ENCODE data around the gene WDR17. TPM values are rescaled to one million over a fixed set of nuclear protein-coding genes. Genes with fewer than 3 reads are reported as not detected.
"Not testable (repeated sequence)": the region's sequence is repeated elsewhere in the genome, so short reads cannot be mapped to it uniquely, and the experiment has no call there.

Gene WDR17
- total RNA-seq, 6 experiments from 2014 or later, result 0.12 to 0.49 (median 0.18) TPM; not detected in 1

GRCh38 chr4:176205299-176205698 lies 139.7 kb downstream of the WDR17 start:
- ATAC-seq (no peak), DNase-seq (no peak)
- H3K9me3 ChIP-seq, result no peaks in the 10 kb centered on the region
- no peaks in the 10 kb centered on the region for H3K36me3 ChIP-seq
- WGBS (ENCODE audit: insufficient coverage, low coverage, low lambda C conversion rate, missing lambda C conversion rate), result 31% methylated on average over 2 of the region's 4 CpGs
- no peak overlapping the region for H3K27ac ChIP-seq
- no peak overlapping the region for H3K4me3 ChIP-seq
- intact Hi-C loops (cut with DNase I), result no loop called here
- TF ChIP-seq, protein P1, sequence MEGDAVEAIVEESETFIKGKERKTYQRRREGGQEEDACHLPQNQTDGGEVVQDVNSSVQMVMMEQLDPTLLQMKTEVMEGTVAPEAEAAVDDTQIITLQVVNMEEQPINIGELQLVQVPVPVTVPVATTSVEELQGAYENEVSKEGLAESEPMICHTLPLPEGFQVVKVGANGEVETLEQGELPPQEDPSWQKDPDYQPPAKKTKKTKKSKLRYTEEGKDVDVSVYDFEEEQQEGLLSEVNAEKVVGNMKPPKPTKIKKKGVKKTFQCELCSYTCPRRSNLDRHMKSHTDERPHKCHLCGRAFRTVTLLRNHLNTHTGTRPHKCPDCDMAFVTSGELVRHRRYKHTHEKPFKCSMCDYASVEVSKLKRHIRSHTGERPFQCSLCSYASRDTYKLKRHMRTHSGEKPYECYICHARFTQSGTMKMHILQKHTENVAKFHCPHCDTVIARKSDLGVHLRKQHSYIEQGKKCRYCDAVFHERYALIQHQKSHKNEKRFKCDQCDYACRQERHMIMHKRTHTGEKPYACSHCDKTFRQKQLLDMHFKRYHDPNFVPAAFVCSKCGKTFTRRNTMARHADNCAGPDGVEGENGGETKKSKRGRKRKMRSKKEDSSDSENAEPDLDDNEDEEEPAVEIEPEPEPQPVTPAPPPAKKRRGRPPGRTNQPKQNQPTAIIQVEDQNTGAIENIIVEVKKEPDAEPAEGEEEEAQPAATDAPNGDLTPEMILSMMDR (IDR thresholded peaks at IDR 0.05), result no peak
- no peak for TF ChIP-seq POLR2A (IDR thresholded peaks at IDR 0.05)
- H3K27me3 ChIP-seq, result no peaks in the 10 kb centered on the region
- H3K4me1 ChIP-seq, result no peaks in the 10 kb centered on the region

DNA sequence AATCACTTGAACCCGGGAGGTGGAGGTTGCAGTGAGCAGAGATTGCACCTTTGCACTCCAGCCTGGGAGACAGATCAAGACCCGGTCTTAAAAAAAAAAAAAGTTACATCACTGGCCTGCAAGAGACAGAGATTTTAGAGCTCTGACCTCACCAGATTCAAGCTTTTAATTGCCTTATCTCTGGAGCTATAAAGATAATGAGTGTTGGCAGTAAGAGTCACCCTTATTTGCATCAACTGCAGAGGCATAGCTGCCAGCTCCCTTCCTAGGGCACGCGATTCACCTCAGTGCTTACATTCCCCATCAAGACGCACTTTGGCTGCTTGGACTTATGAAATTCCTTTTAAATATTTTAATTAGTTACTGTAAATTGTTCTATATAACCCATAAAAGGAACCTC lies 142.2 kb downstream of the WDR17 start:
- DNase-seq (no peak), ATAC-seq (no peak)
- no peaks in the 10 kb centered on the region for H3K27me3 ChIP-seq
- no peaks in the 10 kb centered on the region for H3K36me3 ChIP-seq
- no peaks in the 10 kb centered on the region for H3K4me1 ChIP-seq
- intact Hi-C loops (cut with DNase I), result no loop called here
- no peak overlapping the region for H3K27ac ChIP-seq
- H3K4me3 ChIP-seq, result no peak overlapping the region
- TF ChIP-seq POLR2A (IDR thresholded peaks at IDR 0.05), result no peak
- WGBS (ENCODE audit: insufficient coverage, low coverage, low lambda C conversion rate, missing lambda C conversion rate), result 82% methylated on average over 5 of the region's 5 CpGs
- no peaks in the 10 kb centered on the region for H3K9me3 ChIP-seq

DNA sequence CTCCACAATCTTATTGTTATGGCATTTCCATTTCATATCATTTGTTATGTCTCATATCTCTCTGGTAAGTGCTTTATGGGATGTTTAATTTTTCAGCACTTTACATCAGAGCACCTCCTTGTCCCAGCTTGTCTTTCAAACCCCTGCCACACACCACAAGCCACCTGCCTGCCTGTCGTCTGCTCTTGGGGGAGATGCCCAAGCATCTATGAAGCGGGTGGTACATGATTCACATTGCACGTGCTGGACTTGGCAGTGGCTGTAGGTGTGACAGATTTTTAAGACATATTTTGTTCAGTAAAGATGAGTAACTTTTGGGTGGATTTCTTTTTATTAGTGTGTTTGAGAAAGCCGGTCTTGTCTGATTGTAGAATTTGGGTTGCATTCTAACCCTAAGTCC lies 143.9 kb downstream of the WDR17 start:
- no peak overlapping the region for H3K27ac ChIP-seq
- no peak for ATAC-seq
- H3K9me3 ChIP-seq, result no peaks in the 10 kb centered on the region
- WGBS (ENCODE audit: insufficient coverage, low coverage, low lambda C conversion rate, missing lambda C conversion rate), result 64% methylated on average over 4 of the region's 4 CpGs
- DNase-seq, result no peak
- H3K4me1 ChIP-seq, result no peaks in the 10 kb centered on the region
- no peak for TF ChIP-seq POLR2A (IDR thresholded peaks at IDR 0.05)
- TF ChIP-seq, protein P1 (IDR thresholded peaks at IDR 0.05), result no peak
- no peaks in the 10 kb centered on the region for H3K27me3 ChIP-seq
- H3K4me3 ChIP-seq, result no peak overlapping the region
- no peaks in the 10 kb centered on the region for H3K36me3 ChIP-seq
- intact Hi-C loops (cut with DNase I), result no loop called here

DNA sequence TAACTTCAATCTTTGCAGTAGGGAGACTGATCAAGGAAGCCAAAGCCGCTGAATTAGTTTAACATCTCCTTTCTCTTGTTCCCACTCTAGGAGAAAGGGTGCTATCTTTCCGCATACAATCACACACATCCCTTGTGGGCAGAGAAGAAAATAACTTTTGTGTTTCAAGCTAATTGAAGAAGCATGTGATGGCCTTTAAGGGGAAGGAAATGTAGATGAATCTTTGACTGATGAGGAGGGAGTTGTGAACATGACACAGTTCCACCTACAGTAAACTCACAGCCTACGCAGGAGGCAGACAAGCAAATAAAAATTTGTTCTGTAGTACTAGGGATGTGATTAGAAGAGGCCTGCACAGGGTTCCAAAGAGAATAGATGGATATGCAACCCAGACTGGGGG lies 144.5 kb downstream of the WDR17 start:
- Histone ChIP-seq H3K27me3 (no peaks in the 10 kb centered on the region), H3K36me3 (no peaks in the 10 kb centered on the region), H3K4me3 (no peak overlapping the region), H3K4me1 (no peaks in the 10 kb centered on the region), H3K27ac (no peak overlapping the region), H3K9me3 (no peaks in the 10 kb centered on the region)
- 48% methylated on average over 3 of the region's 3 CpGs for whole genome bisulfite sequencing (ENCODE audit: insufficient coverage, low coverage, low lambda C conversion rate, missing lambda C conversion rate)
- intact Hi-C loops (cut with DNase I), result no loop called here
- TF ChIP-seq, protein P1 (IDR thresholded peaks at IDR 0.05), result no peak
- no peak for TF ChIP-seq POLR2A (IDR thresholded peaks at IDR 0.05)
- no peak for DNase-seq
- ATAC-seq, result no peak

- H3K4me3 ChIP-seq, result no peak overlapping the region
- no peak overlapping the region for H3K27ac ChIP-seq
- no peaks in the 10 kb centered on the region for H3K9me3 ChIP-seq
- intact Hi-C loops (cut with DNase I), result no loop called here
- DNase-seq (no peak), ATAC-seq (no peak)
- no peaks in the 10 kb centered on the region for H3K36me3 ChIP-seq
- H3K27me3 ChIP-seq, result no peaks in the 10 kb centered on the region
- 51% methylated on average over 7 of the region's 7 CpGs for WGBS (ENCODE audit: insufficient coverage, low coverage, low lambda C conversion rate, missing lambda C conversion rate)
- H3K4me1 ChIP-seq, result no peaks in the 10 kb centered on the region
- no peak for TF ChIP-seq POLR2A (IDR thresholded peaks at IDR 0.05)
- TF ChIP-seq, protein P1 (IDR thresholded peaks at IDR 0.05), result no peak
Observed at GRCh38 chr4:176210579-176211296, 145.1 kb downstream of the WDR17 start.

DNA sequence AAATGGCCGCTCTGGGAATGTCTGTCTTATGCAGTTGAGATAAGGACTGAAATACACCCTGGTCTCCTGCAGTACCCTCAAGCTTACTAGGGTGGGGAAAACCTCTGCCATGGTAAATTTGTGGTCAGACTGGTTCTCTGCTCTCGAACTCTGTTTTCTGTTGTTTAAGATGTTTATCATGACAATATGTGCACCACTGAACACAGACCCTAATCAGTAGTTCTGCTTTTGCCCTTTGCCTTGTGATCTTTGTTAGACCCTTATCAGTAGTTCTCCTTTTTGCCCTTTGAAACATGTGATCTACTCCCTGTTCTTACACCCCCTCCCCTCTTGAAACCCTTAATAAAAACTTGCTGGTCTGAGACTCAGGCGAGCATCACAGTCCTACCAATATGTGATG lies 146.7 kb downstream of the WDR17 start:
- intact Hi-C loops (cut with DNase I); ATAC-seq: not testable (repeated sequence)
- 80% methylated on average over 3 of the region's 3 CpGs for WGBS (ENCODE audit: insufficient coverage, low coverage, low lambda C conversion rate, missing lambda C conversion rate)

More for the DNA sequence above, 146.7 kb downstream of the WDR17 start:
- H3K36me3 ChIP-seq, H3K9me3 ChIP-seq, H3K4me3 ChIP-seq, H3K4me1 ChIP-seq, H3K27me3 ChIP-seq, DNase-seq, H3K27ac ChIP-seq: not testable (repeated sequence)
